NOMO-1 (cell line): ENCODE data around the gene PLCD1.

Experiments
- DNase-seq, 2 experiments: peaks; one replicate each; lab custom pipeline; 2025; ENCODE audit not compliant: unreplicated experiment in 2 of 2; lab: John Stamatoyannopoulos, UW

PLCD1 gene

GRCh38 chr3:37968813-37969595, 60.4 kb downstream of the PLCD1 start:
- no peak for DNase-seq

- no peak for DNase-seq
Observed at GRCh38 chr3:37968199-37968598, 61.2 kb downstream of the PLCD1 start.

GRCh38 chr3:37967260-37967881, 62.1 kb downstream of the PLCD1 start:
- peak; percentile 33 to 46 for DNase-seq

DNA sequence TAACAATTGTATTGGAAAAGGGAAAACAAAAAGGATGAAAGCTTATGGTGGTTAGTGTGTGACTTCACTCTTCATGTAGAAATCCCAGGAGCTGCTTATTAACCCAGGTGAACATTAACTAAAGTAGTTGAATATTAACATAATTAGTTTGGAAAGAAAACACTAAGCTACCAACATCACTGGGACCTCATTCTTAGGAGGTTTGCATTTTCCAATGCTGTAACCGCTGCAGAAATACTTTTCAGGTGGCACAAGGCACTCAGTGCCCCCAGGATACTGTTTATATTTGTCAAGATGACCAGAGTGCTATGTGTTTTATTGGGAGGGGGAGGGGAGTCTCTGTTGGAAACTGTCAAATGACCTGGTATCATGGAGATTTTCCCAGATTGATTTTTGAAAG, 64.7 kb downstream of the PLCD1 start:
- no peak for DNase-seq

GRCh38 chr3:37964146-37964545, 65.3 kb downstream of the PLCD1 start:
- no peak for DNase-seq

DNA sequence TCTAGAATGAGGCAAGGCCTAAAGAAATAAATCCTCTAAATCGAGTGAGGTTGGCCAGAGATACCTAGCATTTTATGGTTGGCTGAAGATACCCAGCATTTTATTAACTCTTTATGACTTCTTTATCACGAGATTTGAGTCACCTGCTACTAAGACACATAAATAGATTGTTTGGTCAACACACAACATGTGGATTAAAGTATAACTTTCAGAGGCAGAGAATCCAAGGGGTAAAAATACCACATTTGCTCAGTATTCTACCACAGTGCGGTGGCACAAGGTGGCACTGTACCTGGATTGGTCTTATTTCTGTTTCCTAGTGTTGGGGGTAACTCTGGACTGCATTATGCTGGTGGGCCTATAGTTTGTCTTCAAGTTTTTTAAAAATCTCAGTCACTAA, 65.8 kb downstream of the PLCD1 start:
- no peak for DNase-seq

- DNase-seq = no peak
Observed at GRCh38 chr3:37963016-37963415, 66.4 kb downstream of the PLCD1 start.

DNA sequence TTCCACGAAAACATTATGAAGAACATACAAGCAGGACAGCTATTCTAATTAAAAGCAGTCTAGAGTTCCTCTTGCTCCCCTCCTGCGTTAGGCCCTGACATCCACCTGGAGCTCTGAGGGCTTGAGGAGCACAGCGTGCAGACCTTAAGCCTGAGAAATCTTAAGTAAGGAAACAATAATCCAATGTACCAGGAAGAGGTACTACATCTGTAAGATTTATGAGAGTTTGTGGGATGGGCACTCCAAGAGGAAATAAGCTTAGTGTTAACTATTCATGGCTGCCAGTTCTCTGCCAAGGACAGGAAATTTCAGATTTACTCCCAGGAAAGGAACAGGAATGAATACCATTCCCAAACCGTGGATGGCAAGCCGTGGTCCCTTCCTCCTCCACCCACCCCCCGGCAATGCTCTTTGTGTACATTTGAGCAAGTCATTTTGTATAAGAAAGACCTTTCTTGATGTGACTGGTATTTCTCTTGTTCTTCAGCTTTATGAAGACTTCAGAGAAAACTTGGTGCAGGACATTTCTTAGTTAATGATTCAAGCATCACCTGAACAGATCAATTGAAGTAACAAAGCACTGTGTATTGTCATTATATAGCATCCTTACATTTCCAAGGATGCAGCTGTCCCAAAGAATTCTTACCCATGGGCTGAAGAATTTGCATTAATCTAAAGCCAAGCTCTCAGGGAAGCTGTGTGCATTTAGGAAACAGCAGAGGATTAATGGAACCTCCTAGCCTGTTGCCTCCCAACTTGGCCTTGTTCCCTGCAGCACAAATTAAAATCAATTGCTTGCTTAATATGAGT, 67.6 kb downstream of the PLCD1 start:
- DNase-seq = no peak

GRCh38 chr3:37957539-37957936, 71.9 kb downstream of the PLCD1 start:
- no peak for DNase-seq
